Measurements from ENCODE around the gene HES1. TPM values are rescaled to one million over a fixed set of nuclear protein-coding genes. Genes with fewer than 3 reads are reported as not detected.

Gene HES1
- polyA plus RNA-seq, 1 donor from 2014 or later, result 0.25 TPM

GRCh38 chr3:194134757-194135515 lies 1.0 kb upstream of the HES1 start:
- Histone ChIP-seq H3K4me3 (ENCODE audit: low read length) (peak overlapping the region; percentile 78), H3K36me3 (ENCODE audit: insufficient read depth, low read length) (no peaks in the 10 kb centered on the region), H3F3A (ENCODE audit: insufficient read depth, low read length, poor library complexity, severe bottlenecking) (peaks cover 4% of the 10 kb centered on the region), H2AFZ (ENCODE audit: low read depth, low read length) (peak overlapping the region; percentile 24), H3K27ac (ENCODE audit: low read length) (no peak overlapping the region), H3K79me2 (replicated peaks; ENCODE audit: insufficient read depth, low read length) (peaks cover 13% of the 10 kb centered on the region), H4K20me1 (ENCODE audit: insufficient read depth) (no peaks in the 10 kb centered on the region), H3K9ac (ENCODE audit: low read length) (peak overlapping the region; percentile 26), H3K9me2 (ENCODE audit: insufficient read depth, low read length) (no peaks in the 10 kb centered on the region), H3K27me3 (ENCODE audit: insufficient read depth, low read depth, low read length) (peaks cover 68% of the 10 kb centered on the region), H3K9me3 (ENCODE audit: low read length) (no peaks in the 10 kb centered on the region), H3K4me2 (ENCODE audit: low read length) (peak overlapping the region; percentile 75)
- TF ChIP-seq REST (IDR thresholded peaks at IDR 0.05; ENCODE audit: borderline replicate concordance), result peak; percentile 26
- no peak for TF ChIP-seq EZH2 (IDR thresholded peaks at IDR 0.05; ENCODE audit: borderline replicate concordance, insufficient read depth, low read length, poor library complexity, severe bottlenecking)
- TF ChIP-seq MXI1 (conservative IDR thresholded peaks at IDR 0.05; ENCODE audit: poor library complexity, severe bottlenecking), result peak; percentile 97
- TF ChIP-seq EP300 (conservative IDR thresholded peaks at IDR 0.05; ENCODE audit: poor library complexity, severe bottlenecking), result peak; percentile 34
- peak; percentile 46 for TF ChIP-seq SMC3 (conservative IDR thresholded peaks at IDR 0.05; ENCODE audit: poor library complexity)
- no peak for TF ChIP-seq POLR2AphosphoS5 (IDR thresholded peaks at IDR 0.05)
- peak; percentile 42 for TF ChIP-seq RAD21 (conservative IDR thresholded peaks at IDR 0.05)
- no peak for TF ChIP-seq TAF1 (IDR thresholded peaks at IDR 0.05; ENCODE audit: low read depth)
- TF ChIP-seq, protein P1, sequence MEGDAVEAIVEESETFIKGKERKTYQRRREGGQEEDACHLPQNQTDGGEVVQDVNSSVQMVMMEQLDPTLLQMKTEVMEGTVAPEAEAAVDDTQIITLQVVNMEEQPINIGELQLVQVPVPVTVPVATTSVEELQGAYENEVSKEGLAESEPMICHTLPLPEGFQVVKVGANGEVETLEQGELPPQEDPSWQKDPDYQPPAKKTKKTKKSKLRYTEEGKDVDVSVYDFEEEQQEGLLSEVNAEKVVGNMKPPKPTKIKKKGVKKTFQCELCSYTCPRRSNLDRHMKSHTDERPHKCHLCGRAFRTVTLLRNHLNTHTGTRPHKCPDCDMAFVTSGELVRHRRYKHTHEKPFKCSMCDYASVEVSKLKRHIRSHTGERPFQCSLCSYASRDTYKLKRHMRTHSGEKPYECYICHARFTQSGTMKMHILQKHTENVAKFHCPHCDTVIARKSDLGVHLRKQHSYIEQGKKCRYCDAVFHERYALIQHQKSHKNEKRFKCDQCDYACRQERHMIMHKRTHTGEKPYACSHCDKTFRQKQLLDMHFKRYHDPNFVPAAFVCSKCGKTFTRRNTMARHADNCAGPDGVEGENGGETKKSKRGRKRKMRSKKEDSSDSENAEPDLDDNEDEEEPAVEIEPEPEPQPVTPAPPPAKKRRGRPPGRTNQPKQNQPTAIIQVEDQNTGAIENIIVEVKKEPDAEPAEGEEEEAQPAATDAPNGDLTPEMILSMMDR (IDR thresholded peaks at IDR 0.05; ENCODE audit: poor library complexity, severe bottlenecking), result no peak

DNA sequence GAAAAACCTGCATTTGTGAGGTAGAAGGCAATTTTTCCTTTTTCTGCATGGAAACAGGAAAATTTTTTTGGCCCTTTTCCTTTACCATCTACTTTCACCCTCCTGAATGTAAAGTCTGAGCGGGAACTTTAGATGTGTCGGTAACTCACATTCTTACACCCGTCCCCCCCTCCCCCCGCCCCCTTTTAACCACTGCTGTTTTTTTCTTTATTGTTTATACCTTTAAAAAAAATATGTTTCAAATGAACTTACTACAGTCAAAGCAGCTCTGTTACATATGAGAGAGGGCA lies 487 bp upstream of the HES1 start:
- peaks cover 73% of the 10 kb centered on the region for H3K27me3 ChIP-seq (ENCODE audit: insufficient read depth, low read depth, low read length)
- peaks cover 4% of the 10 kb centered on the region for H3F3A ChIP-seq (ENCODE audit: insufficient read depth, low read length, poor library complexity, severe bottlenecking)
- H2AFZ ChIP-seq (ENCODE audit: low read depth, low read length), result no peak overlapping the region
- H3K9me2 ChIP-seq (ENCODE audit: insufficient read depth, low read length), result no peaks in the 10 kb centered on the region
- H3K9me3 ChIP-seq (ENCODE audit: low read length), result no peaks in the 10 kb centered on the region
- no peaks in the 10 kb centered on the region for H3K36me3 ChIP-seq (ENCODE audit: insufficient read depth, low read length)
- H3K27ac ChIP-seq (ENCODE audit: low read length), result no peak overlapping the region
- H3K4me3 ChIP-seq (ENCODE audit: low read length), result peak overlapping the region; percentile 78
- H3K79me2 ChIP-seq (replicated peaks; ENCODE audit: insufficient read depth, low read length), result peaks cover 13% of the 10 kb centered on the region
- H3K4me2 ChIP-seq (ENCODE audit: low read length), result peak overlapping the region; percentile 75
- H3K9ac ChIP-seq (ENCODE audit: low read length), result peak overlapping the region; percentile 26
- TF ChIP-seq, protein P1 (IDR thresholded peaks at IDR 0.05; ENCODE audit: poor library complexity, severe bottlenecking), result no peak
- TF ChIP-seq POLR2AphosphoS5 (IDR thresholded peaks at IDR 0.05), result no peak
- TF ChIP-seq EP300 (conservative IDR thresholded peaks at IDR 0.05; ENCODE audit: poor library complexity, severe bottlenecking), result no peak
- no peak for TF ChIP-seq REST (IDR thresholded peaks at IDR 0.05; ENCODE audit: borderline replicate concordance)
- TF ChIP-seq EZH2 (IDR thresholded peaks at IDR 0.05; ENCODE audit: borderline replicate concordance, insufficient read depth, low read length, poor library complexity, severe bottlenecking), result no peak
- TF ChIP-seq RAD21 (conservative IDR thresholded peaks at IDR 0.05), result no peak
- no peak for TF ChIP-seq SMC3 (conservative IDR thresholded peaks at IDR 0.05; ENCODE audit: poor library complexity)
- no peak for TF ChIP-seq TAF1 (IDR thresholded peaks at IDR 0.05; ENCODE audit: low read depth)
- TF ChIP-seq MXI1 (conservative IDR thresholded peaks at IDR 0.05; ENCODE audit: poor library complexity, severe bottlenecking), result no peak
- H4K20me1 ChIP-seq (ENCODE audit: insufficient read depth), result no peaks in the 10 kb centered on the region

All from neural cell (in vitro differentiated cells).